Thoracic aorta (tissue), 2 donors: ENCODE data around the gene ABLIM1. TPM values are rescaled to one million over a fixed set of nuclear protein-coding genes. Genes with fewer than 3 reads are reported as not detected.

Experiments used
- ATAC-seq: fragments of 150-250 bp; one replicate; pipeline ENCODE4 v1.8.0; 2017; ENCODE audit warnings: low read depth; ENCODE audit not compliant: insufficient number of reproducible peaks, low FRiP score
- DNase-seq: peaks from one replicate; pipeline ENCODE4 v3.0.0-alpha.2; 2020; ENCODE audit warnings: low spot score
- H3K27ac ChIP-seq, 2 donors: fragments of 200-600 bp; sonication (generic); 1 replicate in 1 of 2; 2 replicates in 1 of 2; pipeline ENCODE4 v1.5.1; 2016; ENCODE audit warnings: mild to moderate bottlenecking in 2 of 2, moderate library complexity in 2 of 2
- H3K27me3 ChIP-seq: fragments of 200-600 bp; sonication (generic); replicated peaks from 2 replicates; pipeline ENCODE4 v1.6.0; 2016; ENCODE audit warnings: mild to moderate bottlenecking; ENCODE audit not compliant: insufficient read depth
- H3K36me3 ChIP-seq: fragments of 200-600 bp; sonication (generic); one replicate; pipeline ENCODE4 v1.5.1; 2016
- H3K4me1 ChIP-seq, 2 donors: fragments of 200-600 bp; sonication (generic); 1 replicate in 1 of 2; 2 replicates in 1 of 2; pipeline versions ENCODE4 v1.5.1 to v1.6.0; 2016; ENCODE audit warnings: low read depth in 2 of 2, mild to moderate bottlenecking in 1 of 2; ENCODE audit not compliant: control insufficient read depth in 1 of 2
- H3K4me3 ChIP-seq: fragments of 200-600 bp; sonication (generic); 2 replicates; pipeline ENCODE4 v1.5.1; 2016; ENCODE audit warnings: mild to moderate bottlenecking
- H3K9me3 ChIP-seq: fragments of 200-600 bp; sonication (generic); 2 replicates; pipeline ENCODE4 v1.5.1; 2016
- total RNA-seq, 2 donors: library from RNA; depleted of rRNA; stranded (reverse); fragments of >200 nt; gene quantifications; one replicate each; pipeline versions ENCODE4 v1.1.0 to v1.2.3, GENCODE V29; 2016
- TF ChIP-seq, protein P1 (sequence below): fragments of 200-600 bp; sonication (generic); IDR thresholded peaks from one replicate; pipeline ENCODE4 v1.5.1; 2019; ENCODE audit warnings: antibody characterized with exemption

ABLIM1 gene
- total RNA-seq, 2 donors from 2014 or later = 47.5 to 111 TPM

DNA sequence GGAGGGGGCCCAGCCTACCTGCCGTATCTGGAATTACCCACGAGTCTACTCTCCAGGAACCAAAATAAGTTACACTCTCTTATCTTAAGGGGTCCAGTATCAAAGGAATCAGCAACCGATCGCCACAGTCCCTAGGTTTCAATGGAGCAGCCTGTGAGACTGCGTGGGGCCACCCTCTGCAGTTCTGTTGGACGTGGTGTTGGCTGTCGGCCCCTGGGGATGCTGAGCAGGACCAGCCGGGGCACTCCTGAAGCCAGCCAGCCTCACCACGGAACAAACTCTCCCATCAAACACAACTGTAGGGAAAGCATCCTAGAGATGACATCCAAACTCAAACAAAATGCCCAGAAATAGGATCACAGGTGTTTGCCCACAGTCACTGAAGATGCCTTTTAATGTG is 25.5 kb upstream of the ABLIM1 start:
- ATAC-seq = no peak

DNA sequence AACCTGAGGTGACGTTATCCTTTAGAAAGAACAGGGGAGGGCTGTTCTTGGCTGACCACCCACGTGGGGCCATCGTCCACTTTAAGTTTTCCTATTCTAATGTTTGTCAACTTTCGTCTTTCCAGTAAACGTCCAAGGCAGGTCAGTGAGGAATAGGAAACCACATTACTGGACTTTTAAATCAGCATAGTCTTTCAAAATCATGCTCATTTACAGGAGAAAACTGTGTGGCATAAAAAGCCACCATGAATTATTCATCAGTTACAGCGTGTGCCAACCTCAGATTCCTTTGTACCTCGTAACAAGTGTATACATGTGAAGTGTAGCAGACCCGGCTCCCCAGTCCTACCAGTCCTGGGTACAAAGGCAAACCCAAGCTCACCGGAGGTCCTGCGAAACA is 25.1 kb upstream of the ABLIM1 start:
- H3K4me3 ChIP-seq = peak overlapping the region; percentile 39
- H3K4me1 ChIP-seq = peaks cover 9 to 41% of the 10 kb centered on the region in 2 donors
- DNase-seq (no peak), ATAC-seq (peak; percentile 20)
- no peaks in the 10 kb centered on the region for H3K36me3 ChIP-seq
- TF ChIP-seq, protein P1, sequence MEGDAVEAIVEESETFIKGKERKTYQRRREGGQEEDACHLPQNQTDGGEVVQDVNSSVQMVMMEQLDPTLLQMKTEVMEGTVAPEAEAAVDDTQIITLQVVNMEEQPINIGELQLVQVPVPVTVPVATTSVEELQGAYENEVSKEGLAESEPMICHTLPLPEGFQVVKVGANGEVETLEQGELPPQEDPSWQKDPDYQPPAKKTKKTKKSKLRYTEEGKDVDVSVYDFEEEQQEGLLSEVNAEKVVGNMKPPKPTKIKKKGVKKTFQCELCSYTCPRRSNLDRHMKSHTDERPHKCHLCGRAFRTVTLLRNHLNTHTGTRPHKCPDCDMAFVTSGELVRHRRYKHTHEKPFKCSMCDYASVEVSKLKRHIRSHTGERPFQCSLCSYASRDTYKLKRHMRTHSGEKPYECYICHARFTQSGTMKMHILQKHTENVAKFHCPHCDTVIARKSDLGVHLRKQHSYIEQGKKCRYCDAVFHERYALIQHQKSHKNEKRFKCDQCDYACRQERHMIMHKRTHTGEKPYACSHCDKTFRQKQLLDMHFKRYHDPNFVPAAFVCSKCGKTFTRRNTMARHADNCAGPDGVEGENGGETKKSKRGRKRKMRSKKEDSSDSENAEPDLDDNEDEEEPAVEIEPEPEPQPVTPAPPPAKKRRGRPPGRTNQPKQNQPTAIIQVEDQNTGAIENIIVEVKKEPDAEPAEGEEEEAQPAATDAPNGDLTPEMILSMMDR = no peak
- H3K27me3 ChIP-seq = no peaks in the 10 kb centered on the region
- H3K9me3 ChIP-seq = no peaks in the 10 kb centered on the region
- peak overlapping the region in 1 of 2 donors; percentile 57 for H3K27ac ChIP-seq

More for the DNA sequence above, 25.5 kb upstream of the ABLIM1 start:
- Histone ChIP-seq H3K36me3 (no peaks in the 10 kb centered on the region), H3K27ac (peak overlapping the region in 1 of 2 donors; percentile 57), H3K4me3 (peak overlapping the region; percentile 39), H3K27me3 (no peaks in the 10 kb centered on the region), H3K9me3 (no peaks in the 10 kb centered on the region), H3K4me1 (peaks cover 9 to 41% of the 10 kb centered on the region in 2 donors)
- TF ChIP-seq, protein P1 = no peak
- DNase-seq = no peak

DNA sequence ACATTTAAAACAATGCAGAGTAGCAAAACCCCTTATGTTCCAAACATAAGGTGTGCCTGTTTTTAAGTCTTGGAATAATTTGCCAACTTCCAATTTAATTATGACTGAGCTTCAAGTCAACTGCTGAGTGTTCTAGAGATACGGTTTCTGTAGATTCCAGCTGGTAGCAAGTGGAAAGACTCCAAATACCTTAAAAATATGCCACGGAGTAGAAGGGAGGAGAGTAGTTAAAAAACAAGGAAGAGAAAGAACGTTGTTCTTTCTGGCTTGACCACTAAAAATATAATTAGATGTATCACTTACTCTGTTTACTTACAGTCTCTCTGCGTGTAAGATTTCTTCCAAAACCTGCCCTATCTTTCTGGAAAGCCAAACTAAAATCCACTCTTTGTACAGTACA is 24.5 kb upstream of the ABLIM1 start:
- H3K4me1 ChIP-seq = peaks cover 9 to 41% of the 10 kb centered on the region in 2 donors
- TF ChIP-seq, protein P1 = no peak
- no peaks in the 10 kb centered on the region for H3K9me3 ChIP-seq
- H3K36me3 ChIP-seq = no peaks in the 10 kb centered on the region
- DNase-seq = no peak
- H3K4me3 ChIP-seq = peak overlapping the region; percentile 39
- no peak for ATAC-seq
- H3K27me3 ChIP-seq = no peaks in the 10 kb centered on the region
- no peak overlapping the region for H3K27ac ChIP-seq

DNA sequence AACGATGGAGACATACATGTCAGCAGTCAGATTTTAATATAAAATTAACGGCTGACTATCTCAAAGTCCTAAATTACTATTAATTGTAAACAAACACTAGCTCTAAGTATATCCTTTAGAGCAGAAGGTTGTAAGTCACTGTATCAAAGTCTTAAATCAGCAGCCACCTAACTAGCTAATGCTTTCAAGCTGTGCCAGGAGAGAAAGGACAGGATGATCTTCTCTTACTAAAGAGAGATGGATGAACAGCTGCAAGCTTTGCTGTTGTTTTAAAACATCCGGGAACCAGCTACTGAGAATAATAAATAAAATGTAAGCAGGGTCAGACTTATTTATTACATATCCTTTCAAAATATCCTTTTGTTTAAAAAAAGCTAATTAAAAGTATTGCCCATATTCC is 24.0 kb upstream of the ABLIM1 start:
- Histone ChIP-seq H3K9me3 (no peaks in the 10 kb centered on the region), H3K4me1 (peaks cover 9 to 41% of the 10 kb centered on the region in 2 donors), H3K27ac (no peak overlapping the region), H3K36me3 (no peaks in the 10 kb centered on the region), H3K27me3 (no peaks in the 10 kb centered on the region), H3K4me3 (no peak overlapping the region)
- no peak for ATAC-seq
- DNase-seq = no peak
- TF ChIP-seq, protein P1 = no peak

DNA sequence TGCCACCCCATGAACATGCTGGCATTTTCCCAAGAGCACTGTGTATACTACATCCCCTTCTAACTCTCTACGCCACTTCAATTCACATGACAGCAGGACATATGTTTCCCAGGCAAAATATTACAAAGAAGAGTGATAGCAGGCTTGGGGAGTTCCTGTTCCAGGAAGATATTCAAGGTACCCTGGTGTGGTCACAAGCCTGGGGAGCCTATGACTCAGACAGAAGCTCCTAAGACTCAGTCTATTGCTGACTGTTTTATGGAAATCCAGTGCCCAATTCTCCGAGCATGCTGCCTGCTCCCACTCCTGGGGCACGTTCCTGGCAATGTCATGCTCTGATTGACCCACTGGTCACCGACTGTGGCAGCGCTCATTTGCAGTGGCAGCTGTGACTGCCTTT is 23.5 kb upstream of the ABLIM1 start:
- DNase-seq (no peak), ATAC-seq (no peak)
- TF ChIP-seq, protein P1 = no peak
- H3K27me3 ChIP-seq = no peaks in the 10 kb centered on the region
- H3K36me3 ChIP-seq = no peaks in the 10 kb centered on the region
- H3K9me3 ChIP-seq = no peaks in the 10 kb centered on the region
- H3K4me1 ChIP-seq = peaks cover 9 to 41% of the 10 kb centered on the region in 2 donors
- no peak overlapping the region for H3K27ac ChIP-seq
- no peak overlapping the region for H3K4me3 ChIP-seq
